ENCODE results near the gene DSC2. TPM values are rescaled to one million over a fixed set of nuclear protein-coding genes. Genes with fewer than 3 reads are reported as not detected.

The DSC2 gene
- polyA plus RNA-seq, 1 of the 3 experiments (the other 2 are of a cell fraction): not detected

- H4K20me1 ChIP-seq (ENCODE audit: insufficient read depth): no peaks in the 10 kb centered on the region
- H3K9ac ChIP-seq: no peak overlapping the region
- H3K4me1 ChIP-seq (ENCODE audit: control insufficient read depth in 1 of 2, insufficient read depth in 2 of 2, low read depth in 1 of 2, low read length in 1 of 2): no peaks in the 10 kb centered on the region
- no peak overlapping the region for H2AFZ ChIP-seq (ENCODE audit: low read depth)
- POLR2A ChIA-PET: no interaction called here
- H3K79me2 ChIP-seq (ENCODE audit: insufficient read depth): no peaks in the 10 kb centered on the region
- no peak overlapping the region for H3K4me3 ChIP-seq (ENCODE audit: low read depth in 2 of 2, low read length in 1 of 2)
- no peaks in the 10 kb centered on the region for H3F3A ChIP-seq (replicated peaks; ENCODE audit: insufficient read depth)
- H3K9me3 ChIP-seq: no peaks in the 10 kb centered on the region
- no peak for DNase-seq
- H3K27me3 ChIP-seq (ENCODE audit: insufficient read depth): peaks cover 35% of the 10 kb centered on the region
- no peaks in the 10 kb centered on the region for H3K36me3 ChIP-seq (replicated peaks in 1 of 2; ENCODE audit: control insufficient read depth in 1 of 2, insufficient read depth in 2 of 2, low read length in 1 of 2)
- TF ChIP-seq FOXM1 (IDR thresholded peaks at IDR 0.05; ENCODE audit: low read depth): no peak
- CTCF ChIA-PET: no interaction called here
- no peaks in the 10 kb centered on the region for H3K9me2 ChIP-seq
- H3K27ac ChIP-seq (ENCODE audit: low read depth in 2 of 2, low read length in 1 of 2): no peak overlapping the region
- H3K4me2 ChIP-seq: no peak overlapping the region
- WGBS (ENCODE audit: low lambda C conversion rate): 35% methylated on average over 3 of the region's 3 CpGs
Measured at GRCh38 chr18:31044926-31045325, 57.3 kb downstream of the DSC2 start.

GRCh38 chr18:31043709-31044108 lies 58.5 kb downstream of the DSC2 start:
- 6% methylated on average over 7 of the region's 7 CpGs for WGBS (ENCODE audit: low lambda C conversion rate)

More at GRCh38 chr18:31043709-31044108, 58.5 kb downstream of the DSC2 start:
- H3K9me2 ChIP-seq: no peaks in the 10 kb centered on the region
- H3K4me1 ChIP-seq (ENCODE audit: control insufficient read depth in 1 of 2, insufficient read depth in 2 of 2, low read depth in 1 of 2, low read length in 1 of 2): no peaks in the 10 kb centered on the region
- CTCF ChIA-PET: no interaction called here
- no peak overlapping the region for H2AFZ ChIP-seq (ENCODE audit: low read depth)
- no peak for DNase-seq
- TF ChIP-seq USF1 (IDR thresholded peaks at IDR 0.05; ENCODE audit: borderline replicate concordance, low read depth): no peak
- TF ChIP-seq PBX3 (IDR thresholded peaks at IDR 0.05): no peak
- TF ChIP-seq EZH2phosphoT487 (IDR thresholded peaks at IDR 0.05; ENCODE audit: borderline replicate concordance, low read depth): no peak
- TF ChIP-seq RXRA (IDR thresholded peaks at IDR 0.05; ENCODE audit: borderline replicate concordance, low read depth): no peak
- no peak for TF ChIP-seq GATA2 (CRISPR knock-in tag; IDR thresholded peaks at IDR 0.05)
- no peak for TF ChIP-seq GABPA (IDR thresholded peaks at IDR 0.05; ENCODE audit: low read depth)
- TF ChIP-seq SIN3A (IDR thresholded peaks at IDR 0.05; ENCODE audit: borderline replicate concordance, low read depth, low read length): no peak
- TF ChIP-seq TCF12 (IDR thresholded peaks at IDR 0.05): no peak
- no peak for TF ChIP-seq CHD2 (IDR thresholded peaks at IDR 0.05; ENCODE audit: low read length, partially characterized antibody)
- no peak for TF ChIP-seq ZBTB33 (IDR thresholded peaks at IDR 0.05; ENCODE audit: borderline replicate concordance, low read depth)
- TF ChIP-seq SMC3 (IDR thresholded peaks at IDR 0.05; ENCODE audit: low read depth, low read length): no peak
- TF ChIP-seq RFX5 (IDR thresholded peaks at IDR 0.05; ENCODE audit: low read length): no peak
- TF ChIP-seq RAD21 (IDR thresholded peaks at IDR 0.05; ENCODE audit: low read length): no peak
- no peak for TF ChIP-seq MXI1 (IDR thresholded peaks at IDR 0.05; ENCODE audit: low read depth, low read length)
- no peak for TF ChIP-seq POLR2AphosphoS5 (IDR thresholded peaks at IDR 0.05; ENCODE audit: low read depth, low read length)
- TF ChIP-seq MAX (IDR thresholded peaks at IDR 0.05; ENCODE audit: low read depth): no peak
- peaks cover 35% of the 10 kb centered on the region for H3K27me3 ChIP-seq (ENCODE audit: insufficient read depth)
- H3K9me3 ChIP-seq: no peaks in the 10 kb centered on the region
- H3K79me2 ChIP-seq (ENCODE audit: insufficient read depth): no peaks in the 10 kb centered on the region
- H3K27ac ChIP-seq (ENCODE audit: low read depth in 2 of 2, low read length in 1 of 2): no peak overlapping the region
- H3K9ac ChIP-seq: no peak overlapping the region
- no peaks in the 10 kb centered on the region for H4K20me1 ChIP-seq (ENCODE audit: insufficient read depth)
- H3K4me3 ChIP-seq (ENCODE audit: low read depth in 2 of 2, low read length in 1 of 2): no peak overlapping the region
- no peaks in the 10 kb centered on the region for H3F3A ChIP-seq (replicated peaks; ENCODE audit: insufficient read depth)
- H3K4me2 ChIP-seq: no peak overlapping the region
- POLR2A ChIA-PET: no interaction called here
- H3K36me3 ChIP-seq (replicated peaks in 1 of 2; ENCODE audit: control insufficient read depth in 1 of 2, insufficient read depth in 2 of 2, low read length in 1 of 2): no peaks in the 10 kb centered on the region

All from SK-N-SH (cell line).